Measurements from ENCODE around the gene TCF7L2.
A peak's percentile ranks its signal among the peaks of the same experiment; 100 is the strongest.

Gene TCF7L2

GRCh38 chr10:113073549-113074189, 123.6 kb downstream of the TCF7L2 start:
- DNase-seq = peak; percentile 81

DNA sequence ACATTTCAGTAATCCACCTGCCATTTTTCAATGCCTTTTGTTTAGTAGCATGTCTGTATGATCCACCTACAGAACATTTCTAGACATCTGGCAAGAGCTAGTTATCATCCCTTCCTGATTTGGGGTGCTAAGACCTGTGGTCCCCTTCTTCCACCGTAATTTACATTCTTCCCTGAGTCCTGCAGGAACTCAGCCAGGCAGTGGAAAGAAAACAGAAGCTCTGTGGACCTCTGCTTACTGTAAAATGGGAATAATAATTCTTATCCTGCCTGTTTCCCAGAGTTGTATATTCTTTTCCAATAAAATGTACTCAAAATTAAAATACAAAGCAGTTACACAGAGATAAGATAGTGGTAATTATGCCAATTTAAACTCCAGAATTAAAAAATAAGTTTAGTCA, 126.9 kb downstream of the TCF7L2 start:
- DNase-seq = no peak

DNA sequence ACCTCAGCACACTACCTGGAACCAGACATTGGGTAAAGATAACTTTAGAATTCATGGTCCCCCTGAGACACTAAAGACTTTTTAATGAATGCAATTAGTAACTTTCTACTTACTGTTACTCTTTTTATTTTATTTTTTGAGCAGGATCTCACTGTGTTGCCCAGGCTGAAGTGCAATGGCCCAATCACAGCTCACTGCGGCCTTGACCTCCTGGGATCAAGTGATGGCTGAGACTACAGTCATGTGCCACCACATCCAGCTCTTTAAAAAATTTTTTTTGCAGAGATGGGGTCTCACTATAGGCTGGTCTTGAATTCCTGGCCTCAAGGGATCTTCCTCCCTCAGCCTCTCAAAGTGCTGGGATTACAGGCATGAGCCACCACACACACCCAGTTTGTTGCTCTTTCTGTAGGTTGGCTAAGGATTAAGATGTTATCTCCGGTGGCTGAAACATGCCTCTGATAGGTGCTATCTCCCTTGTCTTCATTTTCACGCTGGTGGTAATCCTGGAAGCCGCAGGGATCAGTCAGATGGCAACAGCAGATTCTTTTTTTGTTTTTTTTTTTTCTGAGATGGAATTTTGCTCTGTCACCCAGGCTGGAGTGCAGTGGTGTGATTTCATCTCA, 128.3 kb downstream of the TCF7L2 start:
- DNase-seq = no peak

GRCh38 chr10:113080061-113080924, 130.2 kb downstream of the TCF7L2 start:
- DNase-seq = no peak

- DNase-seq = no peak
Observed at GRCh38 chr10:113080925-113081229, 130.8 kb downstream of the TCF7L2 start.

- peak; percentile 65 for DNase-seq
Observed at GRCh38 chr10:113084031-113084430, 134.0 kb downstream of the TCF7L2 start.

- no peak for DNase-seq
Observed at GRCh38 chr10:113085776-113086175, 135.7 kb downstream of the TCF7L2 start.

DNA sequence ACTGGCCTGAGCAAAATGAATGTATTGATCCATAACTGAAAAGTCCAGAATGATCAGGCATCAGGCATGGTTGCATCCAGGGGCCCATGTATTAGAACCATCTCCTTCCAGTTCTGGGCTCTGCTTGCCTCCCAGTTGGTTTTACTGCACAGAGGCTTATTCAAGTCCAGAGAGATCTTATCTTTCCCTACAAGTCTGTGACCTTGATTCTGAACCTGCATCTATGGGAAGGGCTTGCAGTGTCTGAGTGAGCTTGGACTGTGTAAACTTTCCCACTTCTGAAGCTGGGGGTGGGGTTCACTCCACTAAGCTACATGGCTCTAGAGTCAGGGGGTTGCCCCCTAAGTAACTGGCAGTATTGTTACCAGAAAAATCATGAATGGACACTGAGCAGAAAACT, 136.2 kb downstream of the TCF7L2 start:
- DNase-seq = no peak

DNA sequence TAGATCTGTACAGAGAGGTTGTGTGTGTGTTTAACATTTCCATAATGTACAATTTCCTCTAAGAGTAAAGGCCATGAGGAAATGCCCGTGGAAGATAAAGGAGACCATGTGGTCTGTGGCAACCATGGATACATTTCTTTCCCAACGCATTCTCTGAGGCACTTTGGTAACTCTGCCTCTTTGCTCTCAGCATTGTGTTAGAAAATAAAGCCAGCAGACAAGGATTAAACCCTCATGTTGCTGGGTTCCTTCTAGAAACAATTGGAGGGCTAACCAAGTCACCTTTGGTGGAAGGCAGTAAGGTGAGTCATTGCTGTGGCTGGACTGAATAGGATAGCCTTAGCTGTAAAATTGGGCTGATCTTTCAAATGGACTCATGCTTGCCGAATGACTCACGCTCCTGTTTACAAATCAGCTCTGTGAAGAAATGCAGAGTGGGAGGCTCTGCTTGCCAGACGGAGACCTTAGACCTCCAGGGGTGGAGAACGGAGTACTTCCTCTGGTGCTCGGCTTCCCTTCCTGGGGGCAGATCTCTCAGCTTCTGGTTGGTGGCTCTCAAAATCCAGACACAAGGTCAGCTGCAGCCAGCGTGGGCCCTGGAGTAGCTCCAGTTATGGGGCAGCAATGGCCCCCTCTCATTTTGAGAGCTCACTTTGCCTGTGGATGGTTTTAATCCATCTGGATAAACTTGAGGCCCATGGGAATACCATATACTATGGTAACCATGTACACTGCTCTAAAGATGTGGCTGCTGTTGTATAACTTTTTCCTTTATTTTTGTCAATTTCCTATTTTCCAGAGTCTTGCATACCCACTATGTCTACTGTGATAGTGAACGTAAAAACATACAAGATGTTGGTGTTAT, 137.3 kb downstream of the TCF7L2 start:
- peak; percentile 98 for DNase-seq

GRCh38 chr10:113088194-113088593, 138.1 kb downstream of the TCF7L2 start:
- no peak for DNase-seq

DNA sequence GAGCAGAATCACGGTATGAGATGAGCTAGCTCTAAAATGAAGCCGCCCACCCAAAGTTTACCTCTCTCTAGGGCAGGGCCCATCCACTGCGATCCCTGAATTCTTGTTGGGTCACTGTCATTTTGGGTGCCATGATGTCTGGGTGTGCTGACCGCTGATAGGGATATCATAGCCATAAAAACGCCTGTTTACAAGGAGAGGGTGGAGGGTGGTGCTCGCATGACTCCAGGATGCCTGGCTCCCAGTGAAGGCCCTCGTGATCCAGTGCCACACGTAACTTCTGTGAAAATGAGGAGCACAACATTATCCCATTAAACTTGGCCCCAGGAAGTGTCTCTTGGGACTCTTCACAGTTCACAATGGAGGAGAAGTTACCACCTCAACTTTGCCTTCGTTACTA, 139.5 kb downstream of the TCF7L2 start:
- DNase-seq = no peak

GRCh38 chr10:113091920-113092319, 141.9 kb downstream of the TCF7L2 start:
- DNase-seq = no peak

GRCh38 chr10:113093188-113094113, 143.4 kb downstream of the TCF7L2 start:
- peak; percentile 50 for DNase-seq

DNA sequence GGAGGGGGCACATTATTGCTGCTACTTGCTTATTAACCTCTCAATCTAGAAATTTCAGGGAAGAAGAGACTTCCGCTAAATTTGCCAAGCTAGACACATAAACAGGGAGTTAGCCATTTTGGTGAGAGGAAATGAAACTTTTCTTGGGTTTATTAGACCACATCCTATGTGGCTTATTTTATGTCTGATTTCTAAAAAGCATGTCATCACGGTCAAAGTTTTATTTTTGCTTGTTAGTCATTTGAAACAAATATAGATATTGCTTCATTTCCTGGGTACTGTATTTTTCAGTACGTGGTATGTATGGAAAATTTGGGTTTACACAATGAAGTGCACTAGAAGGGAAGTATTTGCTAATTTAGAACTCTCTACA, 144.1 kb downstream of the TCF7L2 start:
- peak; percentile 84 for DNase-seq

GRCh38 chr10:113095419-113096127, 145.5 kb downstream of the TCF7L2 start:
- DNase-seq = no peak

DNA sequence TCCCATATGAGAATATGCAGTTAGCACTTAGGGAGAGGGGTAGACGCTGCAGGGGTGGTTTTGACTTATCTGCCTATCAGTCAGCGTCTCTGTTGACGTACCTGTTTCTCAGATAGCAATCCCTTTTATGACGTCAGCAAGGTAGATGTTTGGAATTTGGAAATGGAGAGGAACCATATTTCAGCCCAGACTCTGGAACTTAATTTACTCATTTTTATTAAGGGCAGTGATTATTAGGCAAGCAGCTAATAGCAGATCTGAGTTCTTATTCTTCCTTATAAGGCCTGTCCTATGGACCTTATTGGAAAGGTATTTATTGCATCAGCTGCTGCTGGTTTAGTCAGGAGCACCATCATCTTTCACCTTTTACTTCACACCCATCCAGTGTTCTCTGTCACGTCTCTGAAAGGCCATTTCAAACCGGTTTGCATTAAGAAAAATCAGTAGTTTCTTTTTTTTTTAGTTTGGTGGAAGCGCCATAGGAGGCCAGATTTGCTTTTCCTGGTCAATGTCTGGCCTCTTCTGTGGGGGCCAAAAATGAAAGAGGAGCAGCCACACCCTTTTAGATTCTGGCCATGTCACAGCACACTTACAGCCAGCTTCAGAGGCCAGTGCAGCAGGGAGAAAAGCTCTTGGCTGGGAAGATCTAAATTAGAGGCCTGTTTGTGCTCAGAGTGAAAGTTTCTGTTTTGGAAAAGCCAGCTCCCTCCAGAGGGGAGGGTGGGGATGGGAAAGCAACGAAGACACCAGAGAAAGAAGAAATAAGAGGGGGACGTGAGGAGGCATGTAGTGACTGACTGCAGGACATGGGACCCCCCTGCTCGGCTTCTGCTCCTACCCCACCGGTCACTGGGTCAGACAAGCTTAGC, 146.3 kb downstream of the TCF7L2 start:
- no peak for DNase-seq

DNA sequence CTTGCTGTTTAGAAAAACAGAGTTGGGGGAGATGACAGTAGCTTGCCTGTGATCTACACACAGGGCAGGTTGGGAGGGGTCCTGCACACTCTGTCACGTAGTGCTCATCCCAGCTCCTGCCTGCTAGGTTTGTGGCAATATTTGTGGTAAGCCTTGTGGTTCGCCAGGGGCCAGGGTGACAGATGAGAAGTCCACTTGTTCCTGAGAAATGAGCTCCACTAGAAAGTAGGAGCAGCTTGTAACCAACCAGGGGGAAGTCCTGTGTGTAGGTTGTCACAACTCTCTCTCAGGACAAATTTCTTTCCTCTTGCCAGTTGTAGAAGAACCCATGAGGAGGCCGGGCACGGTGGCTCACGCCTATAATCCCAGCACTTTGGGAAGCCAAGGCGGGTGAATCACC, 147.0 kb downstream of the TCF7L2 start:
- DNase-seq = no peak

GRCh38 chr10:113099431-113100183, 149.6 kb downstream of the TCF7L2 start:
- peak; percentile 67 for DNase-seq

DNA sequence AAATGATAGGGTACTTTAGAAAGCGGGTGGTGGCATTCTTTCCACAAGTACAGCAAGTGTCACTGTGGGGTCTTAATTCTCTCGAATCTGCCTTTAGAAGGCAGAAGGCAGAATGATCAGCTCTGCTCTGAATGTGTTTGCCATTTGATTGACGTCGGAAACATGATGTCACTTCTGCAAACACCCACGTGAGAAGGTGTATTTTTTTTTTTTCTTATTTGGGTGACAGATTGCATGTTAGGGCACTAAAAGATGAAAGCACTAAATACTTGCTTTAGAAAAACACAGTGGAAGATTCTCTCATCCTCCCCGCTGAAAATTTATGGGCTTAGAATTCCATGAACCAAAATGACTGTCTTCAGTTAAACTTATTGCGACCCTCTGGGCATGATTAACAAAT, 150.2 kb downstream of the TCF7L2 start:
- DNase-seq = no peak
